HG03196 (cell line): Measurements from ENCODE around the gene FHOD1.

Experiments
- ATAC-seq: cut with Tn5 transposase; IDR thresholded peaks from one replicate; pipeline ENCODE4 v1.9.1; 2021; ENCODE audit not compliant: unreplicated experiment

Gene FHOD1

DNA sequence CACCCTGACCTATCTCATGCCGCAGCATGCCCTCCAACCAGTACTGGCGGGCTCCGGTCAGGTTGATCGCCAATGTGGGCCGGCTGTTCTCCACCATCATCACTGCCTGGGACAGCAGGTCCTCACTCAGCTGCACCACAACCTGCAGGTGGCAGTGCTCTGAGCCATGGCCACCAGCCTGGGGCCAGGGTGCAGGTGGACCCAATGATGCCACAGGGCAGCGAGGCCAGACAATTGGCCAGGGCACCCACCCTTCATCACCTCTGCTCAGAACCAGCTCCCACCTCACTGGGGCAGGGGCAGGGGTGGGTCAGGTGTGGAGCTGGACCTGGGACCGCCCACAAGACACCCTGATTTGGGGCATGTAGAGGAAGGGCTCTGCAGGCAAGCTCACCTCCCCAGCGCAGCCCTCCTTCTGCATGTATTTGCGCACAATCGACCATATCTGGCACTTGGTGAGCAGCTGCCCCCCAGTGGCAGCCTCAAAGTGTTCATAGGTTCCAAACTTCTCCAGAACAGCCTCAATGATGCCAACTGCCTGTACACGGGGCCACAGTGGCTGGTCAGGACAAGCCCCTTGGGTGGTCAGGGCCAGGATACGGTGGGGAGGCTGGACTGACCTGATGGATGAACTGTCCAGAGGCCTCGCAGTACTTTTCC lies 67.7 kb downstream of the FHOD1 start:
- no peak for ATAC-seq
